Fibroblast of upper back skin (primary cell): ENCODE data around the gene LY6G5C.
A peak's percentile ranks its signal among the peaks of the same experiment; 100 is the strongest.

Experiments
- DNase-seq: peaks from one replicate; pipeline ENCODE4 v3.0.0-alpha.2; 2013

The LY6G5C gene

GRCh38 chr6:31661262-31662123, 19.4 kb downstream of the LY6G5C start:
- no peak for DNase-seq

GRCh38 chr6:31660381-31661261, 20.2 kb downstream of the LY6G5C start, which contains the start of gene C6orf47:
Gene C6orf47, minus strand, starts transcription at chr6:31660778. Its CDS starts 831 bp downstream, at chr6:31659947.
- peak; percentile 76 for DNase-seq

- no peak for DNase-seq
These were observed 21.1 kb downstream of the LY6G5C start for GRCh38 chr6:31659649-31660380.

GRCh38 chr6:31658983-31659648, 21.8 kb downstream of the LY6G5C start:
- DNase-seq: no peak

- DNase-seq: no peak
These were observed 22.6 kb downstream of the LY6G5C start for GRCh38 chr6:31658158-31658688.

- no peak for DNase-seq
These were observed 23.3 kb downstream of the LY6G5C start for GRCh38 chr6:31657406-31658157.

- DNase-seq: no peak
These were observed 25.3 kb downstream of the LY6G5C start, which contains the start of gene APOM for GRCh38 chr6:31655349-31656237. Gene APOM, plus strand, starts transcription at chr6:31655894. Its CDS starts 73 bp downstream, at chr6:31655967.

GRCh38 chr6:31654574-31655348, 26.1 kb downstream of the LY6G5C start:
- DNase-seq: no peak

- peak; percentile 93 for DNase-seq
These were observed 27.7 kb downstream of the LY6G5C start for GRCh38 chr6:31652925-31653724.

GRCh38 chr6:31651602-31652191, 29.2 kb downstream of the LY6G5C start:
- DNase-seq: peak; percentile 57

- DNase-seq: no peak
These were observed 35.5 kb downstream of the LY6G5C start for GRCh38 chr6:31645325-31645724.

GRCh38 chr6:31643818-31644454, 36.9 kb downstream of the LY6G5C start:
- no peak for DNase-seq

GRCh38 chr6:31642798-31643570, 37.9 kb downstream of the LY6G5C start:
- DNase-seq: no peak

GRCh38 chr6:31641370-31641769, 39.5 kb downstream of the LY6G5C start:
- DNase-seq: no peak

GRCh38 chr6:31640612-31641011, 40.3 kb downstream of the LY6G5C start:
- no peak for DNase-seq

GRCh38 chr6:31639449-31639861, 41.4 kb downstream of the LY6G5C start:
- DNase-seq: peak; percentile 40

- DNase-seq: no peak
These were observed 41.8 kb downstream of the LY6G5C start for GRCh38 chr6:31639043-31639442.
